Measurements from ENCODE around the gene OSBPL3. TPM values are rescaled to one million over a fixed set of nuclear protein-coding genes. Genes with fewer than 3 reads are reported as not detected.

The OSBPL3 gene
- total RNA-seq, 4 donors from 2014 or later = 1.2 to 9.0 (median 3.5) TPM

DNA sequence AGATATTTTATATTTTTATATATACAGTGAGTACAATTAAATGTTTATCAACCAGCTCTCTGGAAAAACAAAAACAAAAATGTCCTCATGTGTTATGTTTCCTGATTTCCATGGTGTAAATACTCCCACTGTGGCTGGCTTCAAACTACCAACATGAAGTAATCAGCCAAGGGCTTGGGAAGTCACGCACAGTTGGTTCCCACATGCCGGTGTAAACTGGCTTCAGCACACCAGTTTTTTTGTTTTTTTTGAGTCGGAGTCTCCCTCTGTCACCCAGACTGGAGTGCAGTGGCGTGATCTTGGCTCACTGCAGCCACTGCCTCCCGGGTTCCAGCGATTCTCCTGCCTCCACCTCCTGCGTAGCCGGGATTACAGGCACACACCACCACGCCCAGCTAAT lies 11.8 kb downstream of the OSBPL3 start:
- no peak for DNase-seq
- Histone ChIP-seq H3K27me3 (no peaks in the 10 kb centered on the region), H3K4me3 (no peak overlapping the region), H3K4me1 (no peaks in the 10 kb centered on the region), H3K27ac (no peak overlapping the region), H3K36me3 (no peaks in the 10 kb centered on the region), H3K9me3 (no peaks in the 10 kb centered on the region)
- intact Hi-C loops (cut with DNase I; ENCODE audit: low total_unique reads) = no loop called here
- TF ChIP-seq, protein P1, sequence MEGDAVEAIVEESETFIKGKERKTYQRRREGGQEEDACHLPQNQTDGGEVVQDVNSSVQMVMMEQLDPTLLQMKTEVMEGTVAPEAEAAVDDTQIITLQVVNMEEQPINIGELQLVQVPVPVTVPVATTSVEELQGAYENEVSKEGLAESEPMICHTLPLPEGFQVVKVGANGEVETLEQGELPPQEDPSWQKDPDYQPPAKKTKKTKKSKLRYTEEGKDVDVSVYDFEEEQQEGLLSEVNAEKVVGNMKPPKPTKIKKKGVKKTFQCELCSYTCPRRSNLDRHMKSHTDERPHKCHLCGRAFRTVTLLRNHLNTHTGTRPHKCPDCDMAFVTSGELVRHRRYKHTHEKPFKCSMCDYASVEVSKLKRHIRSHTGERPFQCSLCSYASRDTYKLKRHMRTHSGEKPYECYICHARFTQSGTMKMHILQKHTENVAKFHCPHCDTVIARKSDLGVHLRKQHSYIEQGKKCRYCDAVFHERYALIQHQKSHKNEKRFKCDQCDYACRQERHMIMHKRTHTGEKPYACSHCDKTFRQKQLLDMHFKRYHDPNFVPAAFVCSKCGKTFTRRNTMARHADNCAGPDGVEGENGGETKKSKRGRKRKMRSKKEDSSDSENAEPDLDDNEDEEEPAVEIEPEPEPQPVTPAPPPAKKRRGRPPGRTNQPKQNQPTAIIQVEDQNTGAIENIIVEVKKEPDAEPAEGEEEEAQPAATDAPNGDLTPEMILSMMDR (IDR thresholded peaks at IDR 0.05) = no peak
- no peak for TF ChIP-seq POLR2A (IDR thresholded peaks at IDR 0.05)

GRCh38 chr7:24967696-24968095 lies 12.3 kb downstream of the OSBPL3 start:
- Histone ChIP-seq H3K9me3 (no peaks in the 10 kb centered on the region), H3K27me3 (no peaks in the 10 kb centered on the region), H3K27ac (no peak overlapping the region), H3K36me3 (no peaks in the 10 kb centered on the region), H3K4me3 (no peak overlapping the region), H3K4me1 (no peaks in the 10 kb centered on the region)
- TF ChIP-seq, protein P1 (IDR thresholded peaks at IDR 0.05) = no peak
- TF ChIP-seq POLR2A (IDR thresholded peaks at IDR 0.05) = no peak
- DNase-seq = no peak
- intact Hi-C loops (cut with DNase I; ENCODE audit: low total_unique reads) = no loop called here

GRCh38 chr7:24966802-24967201 lies 13.2 kb downstream of the OSBPL3 start:
- Histone ChIP-seq H3K9me3 (no peaks in the 10 kb centered on the region), H3K36me3 (no peaks in the 10 kb centered on the region), H3K4me1 (no peaks in the 10 kb centered on the region), H3K27me3 (no peaks in the 10 kb centered on the region), H3K4me3 (no peak overlapping the region), H3K27ac (no peak overlapping the region)
- intact Hi-C loops (cut with DNase I; ENCODE audit: low total_unique reads) = no loop called here
- DNase-seq = no peak
- TF ChIP-seq, protein P1 (IDR thresholded peaks at IDR 0.05) = no peak
- no peak for TF ChIP-seq POLR2A (IDR thresholded peaks at IDR 0.05)

DNA sequence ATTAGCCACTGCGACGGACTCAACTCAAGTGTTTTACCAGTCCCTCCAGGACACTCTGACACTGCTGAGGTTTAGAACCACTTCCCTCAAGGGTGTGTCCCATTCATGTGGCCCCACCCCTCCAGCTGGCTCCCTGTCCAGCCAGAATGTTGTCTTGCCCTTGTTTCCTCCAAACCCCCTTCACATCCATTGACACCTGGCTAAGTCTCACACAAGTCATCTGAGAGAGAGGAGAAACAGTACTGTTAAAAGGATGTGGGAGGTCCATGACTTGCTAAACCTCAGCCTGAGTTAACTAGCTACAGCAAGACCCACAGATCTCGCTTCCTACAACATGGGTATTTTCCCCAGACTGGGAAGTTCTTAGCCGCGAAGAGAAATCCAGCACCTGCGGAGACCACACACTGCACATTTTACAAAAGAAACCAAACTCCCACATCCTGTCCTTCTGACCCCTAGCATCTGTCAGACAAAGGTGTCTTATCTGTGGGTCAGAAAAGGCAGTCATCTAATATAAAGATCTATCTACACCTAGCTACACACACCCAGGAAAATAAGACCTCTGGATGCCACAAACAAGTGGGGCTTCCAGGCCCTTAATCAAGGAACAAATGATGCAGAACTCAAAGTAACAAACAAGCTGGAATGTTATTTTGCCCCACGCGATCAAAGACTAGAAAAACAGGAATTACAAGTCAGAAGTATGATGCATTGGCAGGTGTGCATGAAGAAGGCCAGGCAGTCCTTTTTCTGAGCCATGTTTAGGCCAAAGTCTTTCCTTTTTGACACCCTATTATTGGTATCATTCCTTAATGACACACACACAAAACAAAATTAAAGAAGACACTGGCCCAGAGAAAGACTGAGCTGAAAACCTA lies 13.9 kb downstream of the OSBPL3 start:
- no peaks in the 10 kb centered on the region for H3K9me3 ChIP-seq
- no peaks in the 10 kb centered on the region for H3K36me3 ChIP-seq
- intact Hi-C loops (cut with DNase I; ENCODE audit: low total_unique reads) = no loop called here
- DNase-seq = no peak
- no peaks in the 10 kb centered on the region for H3K4me1 ChIP-seq
- H3K27me3 ChIP-seq = no peaks in the 10 kb centered on the region
- no peak for TF ChIP-seq POLR2A (IDR thresholded peaks at IDR 0.05)
- TF ChIP-seq, protein P1 (IDR thresholded peaks at IDR 0.05) = no peak
- no peak overlapping the region for H3K27ac ChIP-seq
- no peak overlapping the region for H3K4me3 ChIP-seq

- no peak overlapping the region for H3K27ac ChIP-seq
- H3K4me1 ChIP-seq = no peaks in the 10 kb centered on the region
- no peak for TF ChIP-seq POLR2A (IDR thresholded peaks at IDR 0.05)
- TF ChIP-seq, protein P1 (IDR thresholded peaks at IDR 0.05) = no peak
- no peak for DNase-seq
- no peaks in the 10 kb centered on the region for H3K36me3 ChIP-seq
- H3K9me3 ChIP-seq = no peaks in the 10 kb centered on the region
- intact Hi-C loops (cut with DNase I; ENCODE audit: low total_unique reads) = no loop called here
- H3K27me3 ChIP-seq = no peaks in the 10 kb centered on the region
- H3K4me3 ChIP-seq = no peak overlapping the region
Measured at GRCh38 chr7:24964191-24964590, 15.8 kb downstream of the OSBPL3 start.

Data from uterus (tissue), 4 donors.